GM19328 (cell line): ENCODE data around the gene BCAR3.

Experiments
- ATAC-seq: cut with Tn5 transposase; IDR thresholded peaks from one replicate; pipeline ENCODE4 v1.9.1; 2021; ENCODE audit warnings: mild to moderate bottlenecking, moderate library complexity; ENCODE audit not compliant: unreplicated experiment

The BCAR3 gene

GRCh38 chr1:93579891-93580290 is 101.7 kb downstream of the BCAR3 start:
- ATAC-seq: no peak

GRCh38 chr1:93578911-93579825 is 102.5 kb downstream of the BCAR3 start:
- no peak for ATAC-seq

GRCh38 chr1:93578433-93578830 is 103.2 kb downstream of the BCAR3 start:
- no peak for ATAC-seq

GRCh38 chr1:93577536-93578432 is 103.9 kb downstream of the BCAR3 start:
- ATAC-seq: no peak

GRCh38 chr1:93576746-93577145 is 104.9 kb downstream of the BCAR3 start:
- ATAC-seq: no peak

GRCh38 chr1:93576346-93576745 is 105.3 kb downstream of the BCAR3 start:
- no peak for ATAC-seq

GRCh38 chr1:93575621-93576284 is 105.9 kb downstream of the BCAR3 start:
- ATAC-seq: no peak

- no peak for ATAC-seq
Observed at GRCh38 chr1:93574991-93575390, 106.6 kb downstream of the BCAR3 start.

- ATAC-seq: no peak
Observed at GRCh38 chr1:93574511-93574910, 107.1 kb downstream of the BCAR3 start.

GRCh38 chr1:93573940-93574469 is 107.6 kb downstream of the BCAR3 start:
- no peak for ATAC-seq

- no peak for ATAC-seq
Observed at GRCh38 chr1:93571623-93572310, 109.9 kb downstream of the BCAR3 start.

GRCh38 chr1:93569489-93569888 is 112.1 kb downstream of the BCAR3 start:
- no peak for ATAC-seq

- no peak for ATAC-seq
Observed at GRCh38 chr1:93567255-93567918, 114.2 kb downstream of the BCAR3 start.

GRCh38 chr1:93566227-93566626 is 115.4 kb downstream of the BCAR3 start:
- no peak for ATAC-seq

- ATAC-seq: no peak
Observed at GRCh38 chr1:93565496-93566206, 116.0 kb downstream of the BCAR3 start.

GRCh38 chr1:93559695-93560094 is 121.9 kb downstream of the BCAR3 start:
- ATAC-seq: no peak

- ATAC-seq: no peak
Observed at GRCh38 chr1:93559045-93559444, 122.6 kb downstream of the BCAR3 start.

GRCh38 chr1:93556291-93556690 is 125.3 kb downstream of the BCAR3 start:
- ATAC-seq: no peak
